Dermis microvascular lymphatic vessel endothelial cell (primary cell): ENCODE data around the gene PKP4. TPM values are rescaled to one million over a fixed set of nuclear protein-coding genes. Genes with fewer than 3 reads are reported as not detected.
"Not testable (repeated sequence)": the region's sequence is repeated elsewhere in the genome, so short reads cannot be mapped to it uniquely, and the experiment has no call there.

Source experiments
- DNase-seq, 2 donors: peaks; one replicate each; pipeline versions ENCODE4 v3.0.0 to v3.0.0-alpha.2; 2010; ENCODE audit warnings: low read depth in 2 of 2
- total RNA-seq: library from RNA; depleted of rRNA; stranded (reverse); fragments of >200 nt; gene quantifications from 2 replicates; pipeline ENCODE4 v1.2.1, GENCODE V29; 2014

The PKP4 gene
- total RNA-seq, 1 donor from 2014 or later, result 29.5 TPM

- DNase-seq, result peak in 1 of 2 donors; percentile 17
These were observed 7.9 kb downstream of the PKP4 start for GRCh38 chr2:158464426-158465281.

- no peak for DNase-seq
These were observed 10.5 kb downstream of the PKP4 start for GRCh38 chr2:158467248-158467647.

- not testable (repeated sequence) for DNase-seq
These were observed 16.1 kb downstream of the PKP4 start for GRCh38 chr2:158472829-158473228.

- DNase-seq, result not testable (repeated sequence)
These were observed 16.5 kb downstream of the PKP4 start for GRCh38 chr2:158473300-158473699.

GRCh38 chr2:158473719-158474392 lies 17.1 kb downstream of the PKP4 start:
- DNase-seq, result no peak

DNA sequence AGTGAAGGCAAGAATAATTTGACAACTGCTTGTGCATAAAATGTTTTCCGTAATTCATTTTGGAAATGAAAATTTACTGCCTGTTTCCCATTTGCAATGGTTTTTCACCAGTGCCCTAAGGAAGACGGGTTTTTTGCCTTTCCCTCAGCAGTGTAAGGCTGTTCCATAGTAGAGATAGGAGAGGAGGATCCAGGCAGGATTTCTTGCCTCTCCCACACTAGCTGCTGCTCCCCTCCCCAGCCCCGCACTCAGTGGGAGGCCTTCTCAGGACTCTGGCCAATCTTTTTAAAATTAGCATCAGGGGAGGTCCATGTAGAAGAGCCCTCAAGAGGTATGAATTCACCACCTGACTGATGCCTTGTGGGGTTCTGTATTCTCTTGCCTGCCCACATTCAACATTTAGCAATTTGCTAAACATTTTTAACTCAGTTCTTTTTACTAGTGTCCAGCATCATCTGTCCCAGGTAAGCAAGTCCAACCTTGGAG lies 17.8 kb downstream of the PKP4 start:
- not testable (repeated sequence) for DNase-seq

DNA sequence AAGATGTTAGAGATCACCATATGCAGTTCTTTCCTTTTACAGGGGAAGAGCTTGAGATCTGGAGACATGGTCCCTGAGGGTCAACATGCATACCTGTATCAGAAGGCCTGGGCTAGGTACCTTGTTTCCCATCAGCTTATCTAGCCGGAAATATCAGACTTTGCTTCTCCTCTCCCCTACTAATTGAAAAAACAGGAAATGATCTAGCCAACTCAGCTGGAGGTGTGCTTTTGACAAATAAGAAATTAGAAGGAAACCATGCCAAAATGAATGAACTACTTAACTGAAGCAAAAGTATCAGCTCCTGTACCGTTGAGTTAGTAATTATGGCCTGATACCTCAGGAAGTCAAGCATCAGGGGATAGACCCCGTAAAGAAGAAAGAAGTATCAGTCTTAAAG lies 20.4 kb downstream of the PKP4 start:
- DNase-seq, result peak in 1 of 2 donors; percentile 22

DNA sequence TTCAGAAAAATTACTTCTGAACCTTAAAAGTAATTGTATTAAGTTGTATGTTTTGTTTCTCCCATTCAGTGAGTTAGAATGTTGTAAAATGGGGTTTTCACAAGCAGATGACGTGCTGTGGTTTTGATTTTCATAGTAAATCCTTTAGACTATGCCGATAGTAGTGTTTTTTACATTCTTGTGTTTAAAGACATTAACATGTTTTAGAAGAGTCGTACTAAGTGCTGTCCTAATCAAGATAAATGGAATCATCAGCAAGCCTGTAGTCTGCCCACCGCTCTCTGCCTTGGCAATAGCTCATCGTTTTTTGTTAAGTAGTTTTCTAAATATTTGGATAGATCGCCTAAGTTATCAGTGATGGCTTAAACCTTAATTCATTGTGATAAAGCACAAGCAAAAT lies 21.5 kb downstream of the PKP4 start:
- DNase-seq, result no peak

DNA sequence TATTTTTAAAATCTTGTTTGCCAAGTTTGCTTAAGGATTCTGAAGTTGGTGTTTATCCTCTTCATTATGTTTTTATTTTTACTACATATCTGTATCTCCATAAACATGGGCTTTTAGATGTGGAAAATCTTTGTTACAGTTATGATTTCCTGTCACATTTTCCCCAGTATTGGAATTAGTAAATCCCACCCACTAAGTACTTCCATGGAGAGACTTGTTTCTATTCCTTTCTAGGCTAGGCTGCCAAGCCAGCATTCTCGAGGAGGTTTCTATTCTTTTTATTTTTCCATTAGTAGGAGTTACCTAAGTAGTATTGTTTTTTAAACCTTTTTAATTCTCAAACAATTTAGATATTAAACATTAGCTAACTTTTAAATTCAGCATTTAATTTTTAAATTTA lies 22.1 kb downstream of the PKP4 start:
- DNase-seq, result no peak

DNA sequence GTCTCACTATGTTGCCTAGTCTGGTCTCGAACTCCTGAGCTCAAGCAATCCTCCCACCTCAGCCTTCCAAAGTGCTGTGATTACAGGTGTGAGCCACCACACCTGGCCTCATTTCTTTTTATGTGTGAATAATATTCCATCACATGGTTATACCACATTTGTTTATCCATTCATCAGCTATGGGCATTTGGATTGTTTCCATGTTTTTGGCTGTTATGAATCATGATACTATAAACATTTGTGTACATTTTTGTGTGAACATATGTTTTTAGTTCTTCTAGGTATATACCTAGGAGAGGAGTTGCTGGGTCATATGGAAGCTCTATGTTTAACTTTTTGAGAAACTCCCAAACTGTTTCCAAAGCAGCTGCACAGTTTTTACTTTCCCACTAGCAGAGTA lies 24.4 kb downstream of the PKP4 start:
- no peak for DNase-seq

GRCh38 chr2:158482594-158482993 lies 25.8 kb downstream of the PKP4 start:
- DNase-seq, result no peak

GRCh38 chr2:158484892-158485556 lies 28.3 kb downstream of the PKP4 start:
- DNase-seq, result peak in 1 of 2 donors; percentile 55

DNA sequence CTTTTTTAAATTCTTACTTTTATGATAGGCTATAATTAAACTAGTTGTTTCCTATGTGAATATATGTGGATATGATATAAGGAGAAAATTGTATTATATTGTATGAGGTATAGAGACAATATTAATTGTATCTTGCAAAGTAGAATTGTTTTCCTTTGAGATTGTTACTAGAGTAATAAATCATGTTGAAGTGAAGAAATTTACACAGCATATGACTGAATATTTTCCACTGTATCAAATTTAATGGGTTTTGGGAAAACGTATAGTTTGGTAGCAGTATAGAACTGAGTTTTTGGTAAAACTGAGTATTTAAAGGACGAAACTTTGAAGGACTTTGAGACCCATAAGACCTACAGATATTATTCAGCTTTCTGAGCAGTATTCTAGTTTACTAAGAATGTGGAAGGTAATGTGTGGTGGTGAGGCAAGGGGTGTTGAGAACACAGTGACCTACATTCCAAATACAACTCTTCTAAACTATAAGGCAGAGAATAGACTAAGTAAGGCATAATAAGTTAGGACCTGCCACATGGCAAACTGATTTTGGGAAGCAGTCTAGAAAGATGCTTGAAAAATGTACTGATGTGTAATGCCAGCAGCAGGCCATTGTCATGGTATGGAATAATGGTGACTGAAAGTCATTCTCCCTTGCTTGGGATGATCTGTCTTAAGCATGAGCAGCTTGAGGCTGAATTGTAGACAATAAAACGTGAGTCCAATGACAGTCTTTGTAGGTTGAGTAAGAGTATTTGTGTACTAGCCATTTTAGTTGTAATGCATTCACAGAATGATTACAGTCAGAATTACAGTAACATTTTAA lies 29.6 kb downstream of the PKP4 start:
- no peak for DNase-seq

- peak in 1 of 2 donors; percentile 30 for DNase-seq
These were observed 30.2 kb downstream of the PKP4 start for GRCh38 chr2:158486970-158487325.

- DNase-seq, result peak; percentile 28 to 43
These were observed 30.7 kb downstream of the PKP4 start for GRCh38 chr2:158487419-158487818.

DNA sequence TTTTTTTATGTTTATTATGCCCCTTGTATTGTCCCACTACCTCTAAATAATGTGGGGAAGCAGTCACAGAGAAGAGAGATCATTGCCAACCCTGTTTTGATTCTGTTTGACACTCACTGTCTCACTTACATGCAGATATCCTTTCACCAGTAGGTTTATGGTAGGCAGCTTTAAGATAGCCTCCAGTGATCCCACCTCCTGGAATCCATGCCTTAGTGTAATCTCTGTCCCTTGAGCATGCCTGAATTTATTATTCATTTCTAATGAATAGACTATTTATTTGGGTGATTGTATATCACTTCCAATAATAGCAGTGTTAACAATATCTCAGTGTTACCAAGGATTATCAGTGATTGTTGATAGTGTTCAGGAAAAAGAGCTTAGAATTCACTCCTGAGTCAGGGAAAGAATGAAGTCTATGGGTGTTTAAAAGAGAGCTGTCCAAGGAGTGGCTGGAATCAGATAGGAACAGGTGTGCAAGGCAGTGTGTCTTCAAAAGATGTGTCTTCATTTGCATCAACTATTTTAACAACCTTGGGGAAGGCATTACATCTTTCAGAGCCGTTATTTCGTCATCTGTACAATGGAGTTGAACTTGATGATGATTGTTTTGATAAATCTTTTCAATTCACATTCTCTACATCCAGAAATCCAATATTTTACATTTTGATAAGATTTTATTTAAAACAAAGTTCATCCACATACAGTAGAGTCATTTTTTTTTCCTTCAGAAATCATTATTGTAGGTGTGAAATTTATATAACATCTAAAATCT lies 31.9 kb downstream of the PKP4 start:
- no peak for DNase-seq

DNA sequence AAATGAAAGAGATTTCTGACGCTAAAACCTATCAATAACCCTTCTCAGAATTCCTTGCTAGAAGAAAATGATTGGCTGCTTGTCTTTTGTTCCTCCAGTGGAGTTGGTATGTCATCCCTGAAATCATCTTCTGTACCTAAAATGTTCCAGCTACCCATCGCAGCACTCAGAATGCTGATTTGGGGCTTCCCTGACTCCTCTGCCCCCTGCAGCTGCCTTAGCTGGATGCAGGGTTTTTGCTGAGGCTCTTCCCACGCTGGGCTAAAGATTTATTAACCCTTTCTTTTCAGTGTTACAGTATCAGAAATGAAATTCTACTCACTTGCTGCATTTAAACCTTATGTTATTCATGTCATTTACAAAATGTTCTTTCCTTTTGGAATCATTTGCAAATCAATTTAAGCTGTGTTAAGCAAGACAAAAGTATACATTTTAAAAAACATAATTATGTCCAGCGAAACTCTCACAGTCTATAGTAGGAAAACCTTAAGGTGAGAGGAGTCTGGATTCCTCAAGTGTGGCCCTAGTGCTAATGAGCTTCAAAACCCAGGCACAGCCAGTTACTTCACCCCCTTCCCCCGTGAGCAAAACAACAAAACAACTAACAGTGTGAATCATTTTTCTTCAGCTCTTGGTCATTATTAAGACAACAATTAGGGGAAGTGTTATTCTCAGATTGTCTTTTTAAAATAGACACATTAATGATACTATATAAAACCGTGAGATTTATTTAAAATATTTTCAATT lies 32.8 kb downstream of the PKP4 start:
- DNase-seq, result peak in 1 of 2 donors; percentile 33

- no peak for DNase-seq
These were observed 34.3 kb downstream of the PKP4 start for GRCh38 chr2:158491072-158491471.

DNA sequence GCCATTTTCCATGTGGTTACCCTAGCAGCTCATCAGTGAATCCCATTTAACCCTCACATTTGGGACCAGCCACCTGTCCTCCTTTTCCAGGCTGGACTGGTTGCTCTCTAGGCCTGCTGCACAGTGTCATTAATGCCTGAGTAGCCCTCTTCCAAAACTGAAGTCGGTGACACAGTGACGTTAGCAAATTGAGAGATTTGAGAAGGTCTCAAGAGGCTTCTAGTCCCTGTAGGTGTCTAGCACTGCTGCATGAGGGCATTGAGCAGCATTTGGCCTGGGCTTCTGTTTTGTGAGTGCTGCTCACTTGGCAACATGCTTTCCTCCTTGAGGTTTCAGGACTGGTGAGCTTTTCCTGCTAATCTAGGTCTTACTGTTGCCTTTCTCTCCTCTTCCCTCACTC lies 36.7 kb downstream of the PKP4 start:
- DNase-seq, result no peak

- no peak for DNase-seq
These were observed 38.4 kb downstream of the PKP4 start for GRCh38 chr2:158495175-158495574.
